Kidney (tissue), 14 donors: Measurements from ENCODE around the gene WDR77. TPM values are rescaled to one million over a fixed set of nuclear protein-coding genes. Genes with fewer than 3 reads are reported as not detected.

Source experiments
- DNase-seq, 5 donors: peaks; one replicate each; pipeline ENCODE4 v3.0.0-alpha.2; 2013 to 2020
- FAIRE-seq: peaks from 2 replicates; lab custom pipeline; 2012; peaks lifted over from hg19 to GRCh38; lab: Jason Lieb, UNC
- H3K27ac ChIP-seq, 2 donors: one replicate each; pipeline ENCODE4 v1.7.0; 2013; ENCODE audit warnings: low read depth in 2 of 2, low read length in 2 of 2, inconsistent platforms in 1 of 2
- H3K27me3 ChIP-seq: one replicate; pipeline ENCODE4 v1.7.1; 2013; ENCODE audit warnings: low read length, inconsistent platforms; ENCODE audit not compliant: control insufficient read depth, insufficient read depth
- H3K36me3 ChIP-seq, 3 donors: one replicate each; pipeline versions ENCODE4 v1.7.0 to v1.7.1; 2013; ENCODE audit warnings: low read length in 3 of 3, control low read depth in 1 of 3, inconsistent platforms in 1 of 3; ENCODE audit not compliant: insufficient read depth in 3 of 3, control insufficient read depth in 2 of 3
- H3K4me1 ChIP-seq, 3 donors: one replicate each; pipeline versions ENCODE4 v1.7.0 to v1.7.1; 2013; ENCODE audit warnings: low read length in 3 of 3, inconsistent platforms in 1 of 3, low read depth in 1 of 3; ENCODE audit not compliant: control insufficient read depth in 2 of 3, insufficient read depth in 2 of 3
- H3K4me3 ChIP-seq, 3 donors: one replicate each; pipeline versions ENCODE4 v1.7.0 to v1.8.1; 2013; ENCODE audit warnings: low read length in 3 of 3, control low read depth in 1 of 3, inconsistent platforms in 1 of 3
- H3K9ac ChIP-seq, 3 donors: one replicate each; pipeline versions ENCODE4 v1.7.0 to v1.7.1; 2013; ENCODE audit warnings: low read length in 3 of 3, control low read depth in 1 of 3, inconsistent platforms in 1 of 3
- H3K9me3 ChIP-seq, 3 donors: one replicate each; pipeline versions ENCODE4 v1.7.0 to v1.7.1; 2013; ENCODE audit warnings: low read length in 3 of 3, control low read depth in 1 of 3, inconsistent platforms in 1 of 3; ENCODE audit not compliant: control insufficient read depth in 2 of 3, insufficient read depth in 1 of 3
- intact Hi-C: fragments of 100-400 bp; cut with DNase I; formaldehyde crosslinking; loops from one replicate; pipeline ENCODE4 v1.11.1; 2022
- polyA plus RNA-seq: library from polyadenylated mRNA; stranded (reverse); fragments of 350-450 nt; fragmentation: Illumina TruSeq; extraction: RNeasy Lipid Tissue Mini Kit (QIAGEN cat#74804); gene quantifications from one replicate; pipeline ENCODE4 v1.2.3, GENCODE V29; 2014; ENCODE audit warnings: low read depth, low replicate concordance; ENCODE audit not compliant: insufficient read depth
- total RNA-seq: library from RNA; stranded (reverse); fragmentation: NEBNext Ultra II Directional; extraction: Animal tissue kit (Norgen Biotek cat#: 25700); gene quantifications from one replicate; pipeline ENCODE4 v1.2.1, GENCODE V29; 2021
- TF ChIP-seq, protein P1 (sequence below): IDR thresholded peaks from 3 replicates; pipeline ENCODE4 v1.5.1; 2012; ENCODE audit warnings: mild to moderate bottlenecking, moderate library complexity, borderline replicate concordance; ENCODE audit not compliant: insufficient read depth; ENCODE audit errors: extremely low read depth
- donor health status: control.
- donor health status: control.
- donor health status: control.
- donor health status: control.
- donor health status: control.
- donor health status: DM: yes; HTN: yes; CAD: no.
- donor health status: Normal renal cell carcinoma (clear cell type).

WDR77 gene
- total and polyA plus RNA-seq, 2 donors from 2014 or later, result 26.5 to 28.2 TPM

DNA sequence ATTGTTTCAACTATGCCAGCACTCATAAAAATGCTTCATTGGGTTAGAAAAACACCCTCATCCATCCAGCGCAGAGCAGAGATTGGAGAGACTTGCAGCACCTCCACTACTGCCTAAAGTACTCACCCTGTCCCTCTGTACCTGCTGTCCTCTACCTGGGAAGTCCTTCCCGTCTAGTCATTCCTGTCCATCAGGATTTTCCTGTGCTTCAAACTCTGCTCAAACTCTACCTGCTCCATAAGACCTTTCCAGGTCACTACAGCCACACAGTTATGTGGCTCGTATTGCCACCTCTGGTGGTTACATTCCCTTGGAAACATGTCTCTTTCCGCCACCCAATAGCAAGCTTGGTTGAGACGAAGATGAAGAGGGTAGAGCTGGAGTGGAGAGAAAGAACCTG, 28.7 kb downstream of the WDR77 start:
- intact Hi-C loops, result no loop called here
- peaks cover 0 to 6% (median 0%) of the 10 kb centered on the region in 3 donors for H3K4me1 ChIP-seq

DNA sequence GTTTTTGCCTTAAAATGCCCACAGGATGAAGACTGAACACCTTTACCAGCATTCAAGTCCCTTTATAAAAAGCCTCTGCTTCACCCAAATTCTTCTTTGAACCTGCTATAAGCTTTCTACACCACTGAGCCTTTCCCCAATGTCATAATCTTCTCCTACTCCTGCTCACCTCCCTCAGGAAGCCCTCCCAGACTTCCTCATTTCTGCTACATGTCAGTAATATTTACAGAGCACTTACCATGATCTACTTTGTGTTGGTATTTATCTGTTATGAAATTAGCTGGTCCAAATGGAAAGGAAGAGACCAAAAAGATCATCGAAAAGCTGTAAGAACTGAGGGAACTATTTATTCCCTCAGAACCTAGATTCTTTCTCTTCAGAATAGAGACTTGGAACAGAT, 30.0 kb downstream of the WDR77 start:
- DNase-seq (no peak), FAIRE-seq (no peak)
- TF ChIP-seq, protein P1, sequence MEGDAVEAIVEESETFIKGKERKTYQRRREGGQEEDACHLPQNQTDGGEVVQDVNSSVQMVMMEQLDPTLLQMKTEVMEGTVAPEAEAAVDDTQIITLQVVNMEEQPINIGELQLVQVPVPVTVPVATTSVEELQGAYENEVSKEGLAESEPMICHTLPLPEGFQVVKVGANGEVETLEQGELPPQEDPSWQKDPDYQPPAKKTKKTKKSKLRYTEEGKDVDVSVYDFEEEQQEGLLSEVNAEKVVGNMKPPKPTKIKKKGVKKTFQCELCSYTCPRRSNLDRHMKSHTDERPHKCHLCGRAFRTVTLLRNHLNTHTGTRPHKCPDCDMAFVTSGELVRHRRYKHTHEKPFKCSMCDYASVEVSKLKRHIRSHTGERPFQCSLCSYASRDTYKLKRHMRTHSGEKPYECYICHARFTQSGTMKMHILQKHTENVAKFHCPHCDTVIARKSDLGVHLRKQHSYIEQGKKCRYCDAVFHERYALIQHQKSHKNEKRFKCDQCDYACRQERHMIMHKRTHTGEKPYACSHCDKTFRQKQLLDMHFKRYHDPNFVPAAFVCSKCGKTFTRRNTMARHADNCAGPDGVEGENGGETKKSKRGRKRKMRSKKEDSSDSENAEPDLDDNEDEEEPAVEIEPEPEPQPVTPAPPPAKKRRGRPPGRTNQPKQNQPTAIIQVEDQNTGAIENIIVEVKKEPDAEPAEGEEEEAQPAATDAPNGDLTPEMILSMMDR, result no peak
- Histone ChIP-seq H3K4me1 (peaks cover 0 to 6% (median 0%) of the 10 kb centered on the region in 3 donors), H3K36me3 (no peaks in the 10 kb centered on the region), H3K27me3 (no peaks in the 10 kb centered on the region), H3K9ac (no peak overlapping the region), H3K27ac (no peak overlapping the region), H3K4me3 (no peak overlapping the region), H3K9me3 (no peaks in the 10 kb centered on the region)
- intact Hi-C loops, result no loop called here

More for the DNA sequence above, 28.7 kb downstream of the WDR77 start:
- TF ChIP-seq, protein P1, result no peak
- Histone ChIP-seq H3K27ac (no peak overlapping the region), H3K4me3 (no peak overlapping the region), H3K9ac (no peak overlapping the region), H3K27me3 (no peaks in the 10 kb centered on the region), H3K36me3 (no peaks in the 10 kb centered on the region), H3K9me3 (no peaks in the 10 kb centered on the region)
- FAIRE-seq, result no peak
- no peak for DNase-seq

DNA sequence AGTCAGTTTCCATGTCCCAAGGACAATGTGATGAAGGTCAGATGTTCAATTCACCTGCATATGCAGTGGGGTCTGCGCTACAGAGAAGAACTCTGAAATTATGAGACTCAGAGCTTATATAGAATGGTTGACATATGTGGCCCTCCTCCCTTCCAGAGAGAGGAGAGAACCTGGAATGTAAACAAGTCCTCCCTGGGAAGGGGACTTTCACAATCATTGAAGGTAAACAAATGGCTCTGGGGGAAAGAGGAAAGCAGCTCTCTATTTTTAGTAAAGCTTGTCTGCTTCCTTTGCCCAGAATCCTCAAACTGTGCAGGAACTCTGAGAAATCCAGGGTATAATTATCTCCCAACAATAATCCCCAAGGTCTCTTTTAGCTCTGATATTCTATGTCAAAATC, 31.3 kb downstream of the WDR77 start:
- Histone ChIP-seq H3K27me3 (no peaks in the 10 kb centered on the region), H3K4me1 (peaks cover 0 to 2% (median 0%) of the 10 kb centered on the region in 3 donors), H3K9ac (no peak overlapping the region), H3K9me3 (no peaks in the 10 kb centered on the region), H3K36me3 (no peaks in the 10 kb centered on the region), H3K27ac (no peak overlapping the region), H3K4me3 (no peak overlapping the region)
- FAIRE-seq (no peak), DNase-seq (no peak)
- intact Hi-C loops, result no loop called here
- TF ChIP-seq, protein P1, result no peak

DNA sequence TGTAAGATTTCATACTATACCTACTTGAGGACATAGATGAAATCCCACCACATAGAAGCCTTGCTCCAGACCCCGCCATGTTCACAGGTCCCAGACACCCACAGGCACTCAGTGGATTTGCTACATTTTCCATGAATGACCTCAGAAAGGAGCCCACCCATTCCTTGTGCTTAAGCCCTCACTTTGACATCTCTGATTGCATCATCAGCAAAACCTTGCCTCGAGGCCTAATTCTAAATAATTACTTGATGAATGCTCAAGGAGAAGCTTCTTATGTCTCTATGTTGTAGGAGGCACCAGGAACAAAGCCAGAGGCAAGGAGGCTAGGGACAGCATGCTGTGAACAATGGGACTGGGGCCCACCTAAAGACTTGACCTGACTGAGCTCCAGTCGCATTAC, 33.6 kb downstream of the WDR77 start:
- intact Hi-C loops, result no loop called here
- H3K36me3 ChIP-seq, result no peaks in the 10 kb centered on the region
- no peak for FAIRE-seq
- TF ChIP-seq, protein P1, result no peak
- no peaks in the 10 kb centered on the region for H3K9me3 ChIP-seq
- DNase-seq, result no peak
- H3K4me1 ChIP-seq, result no peaks in the 10 kb centered on the region
- no peak overlapping the region for H3K9ac ChIP-seq
- no peaks in the 10 kb centered on the region for H3K27me3 ChIP-seq
- no peak overlapping the region for H3K27ac ChIP-seq
- H3K4me3 ChIP-seq, result no peak overlapping the region
